Measurements from ENCODE around the gene HIRIP3. TPM values are rescaled to one million over a fixed set of nuclear protein-coding genes. Genes with fewer than 3 reads are reported as not detected.

HIRIP3 gene
- total and polyA plus RNA-seq, 2 of the 13 experiments (the other 11 are each of a cell fraction or from before 2014, with no cell fraction given), result 12.6 to 17.2 TPM

GRCh38 chr16:29973384-29974246, 21.8 kb downstream of the HIRIP3 start, which contains the start of gene TAOK2 (continued):
- TF ChIP-seq ZBTB10 (CRISPR knock-in tag; IDR thresholded peaks at IDR 0.05; ENCODE audit: borderline replicate concordance) (0 out of 2 replicates have a peak, but pooled peaks have one; percentile 81), ZNF343 (CRISPR knock-in tag; IDR thresholded peaks at IDR 0.05) (peak; percentile 93), ZNF432 (CRISPR knock-in tag; IDR thresholded peaks at IDR 0.05; ENCODE audit: borderline replicate concordance) (no peak), ZNF10 (CRISPR knock-in tag; IDR thresholded peaks at IDR 0.05; ENCODE audit: borderline replicate concordance, low read depth) (no peak), ZC3H4 (CRISPR knock-in tag; IDR thresholded peaks at IDR 0.05; ENCODE audit: borderline replicate concordance) (no peak), GPN1 (CRISPR knock-in tag; IDR thresholded peaks at IDR 0.05; ENCODE audit: borderline replicate concordance) (no peak), ZNF746 (CRISPR knock-in tag; IDR thresholded peaks at IDR 0.05) (no peak), HIC2 (CRISPR knock-in tag; IDR thresholded peaks at IDR 0.05; ENCODE audit: low read depth) (no peak), ZBTB25 (CRISPR knock-in tag; IDR thresholded peaks at IDR 0.05) (peak; percentile 24; the same call in 1 of the 2 replicates), ZNF335 (CRISPR knock-in tag; IDR thresholded peaks at IDR 0.05) (peak; percentile 59; the same call in 1 of the 2 replicates), MLX (CRISPR knock-in tag; IDR thresholded peaks at IDR 0.05) (peak; percentile 75), SAFB2 (CRISPR knock-in tag; IDR thresholded peaks at IDR 0.05; ENCODE audit: borderline replicate concordance, low read depth) (peak; percentile 78), ZBTB7A (CRISPR knock-in tag; IDR thresholded peaks at IDR 0.05) (peak; percentile 37; the same call in 1 of the 2 replicates), RBFOX2 (IDR thresholded peaks at IDR 0.05; ENCODE audit: low read depth, low read length) (peak; percentile 90), MEF2D (CRISPR knock-in tag; IDR thresholded peaks at IDR 0.05) (peak; percentile 79), KAT7 (CRISPR knock-in tag; IDR thresholded peaks at IDR 0.05; ENCODE audit: borderline replicate concordance) (peak; percentile 90; the same call in 1 of the 2 replicates), ZNF350 (CRISPR knock-in tag; IDR thresholded peaks at IDR 0.05; ENCODE audit: borderline replicate concordance, low read depth) (no peak; the same call in none of the 2 replicates), EEA1 (CRISPR knock-in tag; IDR thresholded peaks at IDR 0.05; ENCODE audit: borderline replicate concordance) (no peak; the same call in 1 of the 2 replicates), MIXL1 (CRISPR knock-in tag; IDR thresholded peaks at IDR 0.05) (peak; percentile 65; the same call in 1 of the 2 replicates), ESRRA (CRISPR knock-in tag; IDR thresholded peaks at IDR 0.05; ENCODE audit: low read depth) (peak; percentile 80; the same call in 1 of the 2 replicates), ATF4 (CRISPR knock-in tag; IDR thresholded peaks at IDR 0.05) (0 out of 4 replicates have a peak, but pooled peaks of 1 of the 2 experiments have one; percentile 54)

Data from HepG2 (cell line).